ENCODE data around the gene SRP54.

DNA sequence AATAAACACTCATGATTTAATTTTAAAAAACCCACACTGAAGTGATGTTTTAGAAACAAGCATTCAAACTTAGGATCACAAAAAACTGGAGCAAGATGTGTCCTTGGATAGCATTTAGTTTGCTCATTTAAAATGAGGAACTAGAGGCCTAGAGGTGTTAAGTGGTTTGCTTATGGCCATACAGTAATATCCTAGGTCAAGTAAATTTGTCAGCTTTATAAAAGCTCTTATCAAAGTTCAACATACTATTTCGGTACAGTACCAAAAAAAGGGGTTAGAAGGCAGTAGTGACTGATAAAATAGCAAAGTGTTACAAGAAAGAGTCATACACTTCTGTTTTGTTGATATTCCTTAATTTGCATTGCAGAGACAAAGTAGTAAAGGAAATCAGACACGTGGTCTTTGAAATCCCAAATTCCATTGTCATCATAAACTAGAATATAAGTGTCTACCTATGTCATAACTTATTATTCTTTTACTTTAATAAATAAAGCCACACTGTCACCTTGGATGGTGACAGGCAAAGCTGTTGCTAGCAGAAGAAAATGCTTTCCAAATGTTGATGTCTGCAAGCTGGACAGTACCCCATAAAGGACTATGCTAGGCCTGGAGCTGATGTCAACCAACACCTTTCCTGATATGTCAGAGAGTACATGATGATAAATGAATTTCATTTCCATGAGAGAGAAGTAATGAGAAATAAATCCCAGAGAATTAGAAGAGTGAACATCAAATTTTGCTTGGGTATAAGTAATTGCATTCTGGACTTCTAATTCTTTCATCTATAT is 17.6 kb upstream of the SRP54 start:
- TF ChIP-seq POLR2AphosphoS5 (IDR thresholded peaks at IDR 0.05) (no peak), EP300 (IDR thresholded peaks at IDR 0.05) (no peak)
- TF ChIP-seq, protein P1, sequence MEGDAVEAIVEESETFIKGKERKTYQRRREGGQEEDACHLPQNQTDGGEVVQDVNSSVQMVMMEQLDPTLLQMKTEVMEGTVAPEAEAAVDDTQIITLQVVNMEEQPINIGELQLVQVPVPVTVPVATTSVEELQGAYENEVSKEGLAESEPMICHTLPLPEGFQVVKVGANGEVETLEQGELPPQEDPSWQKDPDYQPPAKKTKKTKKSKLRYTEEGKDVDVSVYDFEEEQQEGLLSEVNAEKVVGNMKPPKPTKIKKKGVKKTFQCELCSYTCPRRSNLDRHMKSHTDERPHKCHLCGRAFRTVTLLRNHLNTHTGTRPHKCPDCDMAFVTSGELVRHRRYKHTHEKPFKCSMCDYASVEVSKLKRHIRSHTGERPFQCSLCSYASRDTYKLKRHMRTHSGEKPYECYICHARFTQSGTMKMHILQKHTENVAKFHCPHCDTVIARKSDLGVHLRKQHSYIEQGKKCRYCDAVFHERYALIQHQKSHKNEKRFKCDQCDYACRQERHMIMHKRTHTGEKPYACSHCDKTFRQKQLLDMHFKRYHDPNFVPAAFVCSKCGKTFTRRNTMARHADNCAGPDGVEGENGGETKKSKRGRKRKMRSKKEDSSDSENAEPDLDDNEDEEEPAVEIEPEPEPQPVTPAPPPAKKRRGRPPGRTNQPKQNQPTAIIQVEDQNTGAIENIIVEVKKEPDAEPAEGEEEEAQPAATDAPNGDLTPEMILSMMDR (IDR thresholded peaks at IDR 0.05) = no peak

Data from esophagus muscularis mucosa (tissue), 4 donors.